M059J (cell line): ENCODE data around the gene ZNF407. TPM values are rescaled to one million over a fixed set of nuclear protein-coding genes. Genes with fewer than 3 reads are reported as not detected.
"Not testable (repeated sequence)": the region's sequence is repeated elsewhere in the genome, so short reads cannot be mapped to it uniquely, and the experiment has no call there.

ENCODE experiments used
- DNase-seq: peaks from one replicate; pipeline ENCODE4 v3.0.0-alpha.2; 2012; ENCODE audit warnings: low read depth
- total RNA-seq: library from RNA; depleted of rRNA; stranded (reverse); fragments of >200 nt; shearing (Covaris generic); gene quantifications from 2 replicates; pipeline ENCODE4 v1.2.3, GENCODE V29; 2014

The ZNF407 gene
- total RNA-seq, 1 experiment from 2014 or later: 5.9 TPM

- DNase-seq: no peak
These were observed 474.4 kb downstream of the ZNF407 start for GRCh38 chr18:75071866-75072671.

GRCh38 chr18:75072672-75073371, 475.2 kb downstream of the ZNF407 start:
- no peak for DNase-seq

- no peak for DNase-seq
These were observed 476.0 kb downstream of the ZNF407 start for GRCh38 chr18:75073654-75074053.

GRCh38 chr18:75074196-75075015, 476.7 kb downstream of the ZNF407 start:
- DNase-seq: no peak

GRCh38 chr18:75075016-75075305, 477.3 kb downstream of the ZNF407 start:
- no peak for DNase-seq

GRCh38 chr18:75075429-75075841, 477.8 kb downstream of the ZNF407 start:
- DNase-seq: no peak

GRCh38 chr18:75076286-75076685, 478.6 kb downstream of the ZNF407 start:
- no peak for DNase-seq

GRCh38 chr18:75081486-75081885, 483.8 kb downstream of the ZNF407 start:
- no peak for DNase-seq

- DNase-seq: no peak
These were observed 485.5 kb downstream of the ZNF407 start for GRCh38 chr18:75083131-75083530.

GRCh38 chr18:75083761-75084160, 486.1 kb downstream of the ZNF407 start:
- DNase-seq: no peak

GRCh38 chr18:75085676-75086075, 488.0 kb downstream of the ZNF407 start:
- DNase-seq: not testable (repeated sequence)

GRCh38 chr18:75086494-75087034, 488.9 kb downstream of the ZNF407 start:
- DNase-seq: no peak

GRCh38 chr18:75087119-75088020, 489.7 kb downstream of the ZNF407 start:
- DNase-seq: no peak

- DNase-seq: no peak
These were observed 490.4 kb downstream of the ZNF407 start for GRCh38 chr18:75088021-75088506.

- no peak for DNase-seq
These were observed 491.0 kb downstream of the ZNF407 start for GRCh38 chr18:75088622-75089211.

- no peak for DNase-seq
These were observed 492.2 kb downstream of the ZNF407 start for GRCh38 chr18:75089748-75090327.

GRCh38 chr18:75090336-75090735, 492.7 kb downstream of the ZNF407 start:
- DNase-seq: no peak

- DNase-seq: no peak
These were observed 500.0 kb downstream of the ZNF407 start for GRCh38 chr18:75097491-75098225.

GRCh38 chr18:75100832-75101630, 503.4 kb downstream of the ZNF407 start:
- DNase-seq: no peak
